Esophagus squamous epithelium (tissue), 4 donors: ENCODE data around the gene DOCK8.

Source experiments
- CTCF ChIP-seq, 6 experiments: fragments of 450-650 bp in 4 of 6; fragments of 200-600 bp in 2 of 6; sonication (generic) in 2 of 6; IDR thresholded peaks; one replicate each; pipeline ENCODE4 v1.5.1; 2016 to 2019; ENCODE audit warnings: antibody characterized with exemption in 6 of 6, mild to moderate bottlenecking in 4 of 6, moderate library complexity in 4 of 6
- POLR2A ChIP-seq, 4 donors: fragments of 450-650 bp; IDR thresholded peaks; one replicate each; pipeline ENCODE4 v1.6.1; 2017; ENCODE audit warnings: antibody characterized with exemption in 4 of 4, mild to moderate bottlenecking in 4 of 4, moderate library complexity in 3 of 4

GRCh38 chr9:444528-444927 is 229.9 kb downstream of the DOCK8 start:
- TF ChIP-seq CTCF (IDR thresholded peaks at IDR 0.05) (no peak), POLR2A (IDR thresholded peaks at IDR 0.05) (no peak)
